K562 (cell line): ENCODE data around the gene SLC22A23. TPM values are rescaled to one million over a fixed set of nuclear protein-coding genes. Genes with fewer than 3 reads are reported as not detected.

ENCODE experiments used
- ATAC-seq: fragments of 200-7000 bp; cut with Tn5 transposase; 3 replicates; pipeline ENCODE4 v1.9.1; 2020; ENCODE audit warnings: moderate library complexity
- BruUV-seq: library from RNA; stranded (reverse); fragments of 400-500 nt; replicated peaks from 2 replicates; lab custom pipeline; 2021; lab: Mats Ljungman, UMichigan
- CTCF ChIA-PET: fragments of 300-600 bp; formaldehyde crosslinking; extraction: SDS; loops from one replicate; lab custom pipeline; 2021; ENCODE audit warnings: low intra/inter-chr PET ratio; lab: Yijun Ruan, JAX
- POLR2A ChIA-PET: fragments of 300-600, 350-650 bp; sonication (Branson Sonifier 250); formaldehyde crosslinking; extraction: SDS; loops from one replicate; lab custom pipeline; 2021; ENCODE audit warnings: antibody characterized with exemption, inconsistent platforms; lab: Yijun Ruan, JAX
- DNase-seq, 4 experiments: peaks; one replicate each; pipeline versions ENCODE4 v3.0.0 to v3.0.0-alpha.2; 2011 to 2018; ENCODE audit warnings: low spot score in 3 of 4, mixed read lengths in 3 of 4; ENCODE audit errors: extremely low read depth in 1 of 4
- FAIRE-seq: peaks from 2 replicates; lab custom pipeline; 2011; peaks lifted over from hg19 to GRCh38; lab: Jason Lieb, UNC
- H2AFZ ChIP-seq: 2 replicates; pipeline ENCODE4 v1.6.0; 2011; ENCODE audit warnings: low read depth, low read length, control low read depth, inconsistent platforms
- H3K27ac ChIP-seq: fragments of 200-600 bp; 3 replicates; pipeline ENCODE4 v1.8.0; 2011; ENCODE audit warnings: low read depth, mild to moderate bottlenecking, control low read depth, inconsistent platforms, low read length, moderate library complexity, mixed read lengths; ENCODE audit errors: extremely low read depth
- H3K27me3 ChIP-seq, 2 experiments: fragments of 300-600 bp in 1 of 2; 2 replicates in 1 of 2; 3 replicates in 1 of 2; pipeline versions ENCODE4 v1.6.0 to v1.8.0; 2011; ENCODE audit warnings: inconsistent platforms in 2 of 2, low read length in 2 of 2, mild to moderate bottlenecking in 1 of 2, mixed read lengths in 1 of 2, moderate library complexity in 1 of 2; ENCODE audit not compliant: control insufficient read depth in 2 of 2, insufficient read depth in 2 of 2
- H3K36me3 ChIP-seq: fragments of 300-600 bp; 3 replicates; pipeline ENCODE4 v1.8.0; 2011; ENCODE audit warnings: mild to moderate bottlenecking, low read length, inconsistent platforms; ENCODE audit not compliant: control insufficient read depth, insufficient read depth
- H3K4me1 ChIP-seq, 2 experiments: fragments of 200-600 bp in 1 of 2; replicated peaks in 1 of 2; 2 replicates in 1 of 2; 3 replicates in 1 of 2; pipeline versions ENCODE4 v1.5.1 to v1.8.0; 2011; ENCODE audit warnings: inconsistent platforms in 2 of 2, low read length in 2 of 2, mild to moderate bottlenecking in 1 of 2, mixed read lengths in 1 of 2, moderate library complexity in 1 of 2; ENCODE audit not compliant: control insufficient read depth in 2 of 2, insufficient read depth in 2 of 2
- H3K4me2 ChIP-seq: 2 replicates; pipeline ENCODE4 v1.6.1; 2011; ENCODE audit warnings: low read length, control low read depth, inconsistent platforms, mixed read lengths; ENCODE audit not compliant: insufficient read depth
- H3K4me3 ChIP-seq: fragments of 200-600 bp; sonication (generic), shearing (Covaris generic); 2 replicates; pipeline ENCODE4 v1.5.1; 2016; ENCODE audit warnings: control low read depth, inconsistent platforms
- H3K79me2 ChIP-seq: fragments of 200-600 bp; 3 replicates; pipeline ENCODE4 v1.8.0; 2011; ENCODE audit warnings: low read length, inconsistent platforms; ENCODE audit not compliant: control insufficient read depth, insufficient read depth
- H3K9ac ChIP-seq, 2 experiments: 2 replicates each; pipeline versions ENCODE4 v1.6.0 to v1.6.1; 2011; ENCODE audit warnings: low read depth in 2 of 2, low read length in 2 of 2, control low read depth in 1 of 2, inconsistent platforms in 1 of 2, mild to moderate bottlenecking in 1 of 2, mixed read lengths in 1 of 2; ENCODE audit not compliant: insufficient read depth in 1 of 2
- H3K9me1 ChIP-seq: one replicate; pipeline ENCODE4 v1.6.0; 2011; ENCODE audit warnings: inconsistent platforms, mild to moderate bottlenecking, low read length, moderate library complexity; ENCODE audit not compliant: control insufficient read depth, insufficient read depth
- H3K9me3 ChIP-seq: replicated peaks from 2 replicates; pipeline ENCODE4 v1.5.1; 2011; ENCODE audit warnings: low read depth, low read length, inconsistent platforms; ENCODE audit not compliant: control insufficient read depth, insufficient read depth
- H4K20me1 ChIP-seq: replicated peaks from 2 replicates; pipeline ENCODE4 v1.6.1; 2011; ENCODE audit warnings: low read length, inconsistent platforms, mixed read lengths; ENCODE audit not compliant: control insufficient read depth, insufficient read depth
- CHD4 ChIP-seq: fragments of 200-600 bp; sonication (generic); IDR thresholded peaks from 3 replicates; pipeline ENCODE4 v1.6.1; 2012; ENCODE audit warnings: low read depth, mild to moderate bottlenecking, mixed read lengths, low read length, inconsistent platforms; ENCODE audit not compliant: insufficient read depth, insufficient replicate concordance, poor library complexity, severe bottlenecking
- HMBOX1 ChIP-seq: sonication (generic); IDR thresholded peaks from 2 replicates; pipeline ENCODE4 v1.6.1; 2016
- KDM1A ChIP-seq, 2 experiments: fragments of 450-650 bp; IDR thresholded peaks; 2 replicates each; pipeline ENCODE4 v1.6.1; 2016; ENCODE audit warnings: mild to moderate bottlenecking in 2 of 2
- KDM5B ChIP-seq: fragments of 200-600 bp; sonication (generic); IDR thresholded peaks from 2 replicates; pipeline ENCODE4 v1.6.1; 2012; ENCODE audit warnings: low read depth, mild to moderate bottlenecking, moderate library complexity, low read length, control low read depth, inconsistent platforms; ENCODE audit not compliant: insufficient replicate concordance
- MAFK ChIP-seq: IDR thresholded peaks from 2 replicates; pipeline ENCODE4 v1.6.1; 2011; ENCODE audit warnings: low read length, improper control_type of control experiment
- MLLT1 ChIP-seq, 2 experiments: fragments of 450-650 bp; IDR thresholded peaks; 2 replicates each; pipeline ENCODE4 v1.6.1; 2016
- NCOR1 ChIP-seq: fragments of 450-650 bp; IDR thresholded peaks from 2 replicates; pipeline ENCODE4 v1.6.1; 2016; ENCODE audit warnings: mild to moderate bottlenecking, moderate library complexity
- SMARCC2 ChIP-seq: fragments of 450-650 bp; IDR thresholded peaks from 2 replicates; pipeline ENCODE4 v1.6.1; 2017; ENCODE audit warnings: antibody characterized with exemption, moderate library complexity, mild to moderate bottlenecking, low read depth
- SOX6 ChIP-seq: fragments of 450-650 bp; IDR thresholded peaks from 2 replicates; pipeline ENCODE4 v1.6.1; 2014; ENCODE audit warnings: mild to moderate bottlenecking
- ZBTB26 ChIP-seq: fragments of 450-650 bp; formaldehyde crosslinking; IDR thresholded peaks from 2 replicates; pipeline ENCODE4 v1.4.0; 2022; ENCODE audit warnings: missing genetic modification characterization
- ZFP30 ChIP-seq: fragments of 250-450 bp; sonication (Bioruptor Pico); IDR thresholded peaks from 2 replicates; pipeline ENCODE4 v1.8.0; 2022; ENCODE audit warnings: moderate library complexity, mild to moderate bottlenecking, inconsistent platforms, borderline replicate concordance
- WGBS: fragments of 100-300 bp; shearing (Covaris generic); methylation state at CpG from one replicate; pipeline ENCODE4 v1.1.6; 2016; ENCODE audit warnings: low coverage, mixed read lengths; ENCODE audit not compliant: insufficient coverage; ENCODE audit errors: missing lambda C conversion rate; 5-methylcytosine and 5-hydroxymethylcytosine counted together
- in situ Hi-C: fragments of 300-500 bp; cut with MboI; formaldehyde crosslinking; loops from 4 replicates; pipeline ENCODE4 v1.15.0; 2018; ENCODE audit warnings: inconsistent platforms, mixed read lengths
- intact Hi-C: fragments of 100-400 bp; cut with micrococcal nuclease; formaldehyde crosslinking; loops from 2 replicates; pipeline ENCODE4 v1.14.2; 2022
- polyA plus RNA-seq, 8 experiments: library from polyadenylated mRNA; depleted of rRNA in 4 of 8; stranded (reverse) in 5 of 8; unstranded in 3 of 8; fragments of >200 nt; fragmentation: Nextera tagmentation in 2 of 8; fragmentation: Illumina TruSeq in 1 of 8; extraction: Ambion mirVana in 2 of 8; extraction: Trizol in 1 of 8; gene quantifications; 2 replicates each; pipeline versions ENCODE4 v1.2.1 to v1.2.3, GENCODE V29; 2011 to 2014; ENCODE audit warnings: inconsistent platforms in 1 of 8, missing spikeins in 1 of 8
- total RNA-seq, 7 experiments: library from RNA; depleted of rRNA in 6 of 7; stranded (reverse); fragments of >200 nt in 6 of 7; fragmentation: Illumina TruSeq in 2 of 7; extraction: Trizol in 2 of 7; gene quantifications; 2 replicates each; pipeline versions ENCODE4 v1.2.1 to v1.2.3, GENCODE V29; 2011 to 2021; ENCODE audit warnings: low replicate concordance in 1 of 7
- TF ChIP-seq, protein P1 (sequence below), 2 experiments: fragments of 450-650 bp in 1 of 2; sonication (generic) in 1 of 2; formaldehyde crosslinking; conservative IDR thresholded peaks; 2 replicates each; pipeline versions ENCODE4 v1.4.0 to v1.8.1; 2020 to 2022; ENCODE audit warnings: mild to moderate bottlenecking in 1 of 2, missing genetic modification reagents in 1 of 2
- TF ChIP-seq, protein P2 (sequence below): sonication (generic); formaldehyde crosslinking; IDR thresholded peaks from 2 replicates; pipeline ENCODE4 v1.8.0; 2022; ENCODE audit warnings: missing genetic modification reagents, mild to moderate bottlenecking, borderline replicate concordance

The SLC22A23 gene
- total and polyA plus RNA-seq, 9 of the 15 experiments (the other 6 are each of a cell fraction or from before 2014, with no cell fraction given): 0.30 to 8.7 (median 2.5) TPM

- Histone ChIP-seq H3K9me3 (no peaks in the 10 kb centered on the region), H2AFZ (no peak overlapping the region), H3K79me2 (no peaks in the 10 kb centered on the region), H3K36me3 (no peaks in the 10 kb centered on the region), H3K9ac (no peak overlapping the region), H3K4me1 (peaks cover 0 to 18% of the 10 kb centered on the region in 2 experiments; a peak in 2 of 5 replicates), H3K27me3 (no peaks in the 10 kb centered on the region), H3K4me3 (no peak overlapping the region), H4K20me1 (no peaks in the 10 kb centered on the region), H3K4me2 (no peak overlapping the region), H3K27ac (no peak overlapping the region), H3K9me1 (no peaks in the 10 kb centered on the region)
- FAIRE-seq: no peak
- ChIA-PET POLR2A (interaction anchor here (0.8 to 2.5 kb wide), 3 partner anchors 9 to 44 kb away, joined by 3 to 14 read pairs (median 4); no protein-coding TSS in a partner anchor), CTCF (no interaction called here)
- no TSS peak for BruUV-seq
- DNase-seq: no peak
- WGBS: 56% methylated on average over 2 of the region's 2 CpGs
- ATAC-seq: no peak
- intact Hi-C loops: loop anchor here (5.0 kb wide), 1 partner anchor 44 kb away; no protein-coding TSS in a partner anchor
- in situ Hi-C loops: no loop called here
- TF ChIP-seq SMARCC2 (no peak), ZFP30 (no peak), SOX6 (no peak), NCOR1 (no peak), ZBTB26 (CRISPR knock-in tag) (no peak), KDM5B (no peak), MAFK (no peak), KDM1A (IDR thresholded peaks at IDR 0.05) (no peak), MLLT1 (IDR thresholded peaks at IDR 0.05) (no peak), CHD4 (no peak), HMBOX1 (no peak)
- TF ChIP-seq, protein P1, sequence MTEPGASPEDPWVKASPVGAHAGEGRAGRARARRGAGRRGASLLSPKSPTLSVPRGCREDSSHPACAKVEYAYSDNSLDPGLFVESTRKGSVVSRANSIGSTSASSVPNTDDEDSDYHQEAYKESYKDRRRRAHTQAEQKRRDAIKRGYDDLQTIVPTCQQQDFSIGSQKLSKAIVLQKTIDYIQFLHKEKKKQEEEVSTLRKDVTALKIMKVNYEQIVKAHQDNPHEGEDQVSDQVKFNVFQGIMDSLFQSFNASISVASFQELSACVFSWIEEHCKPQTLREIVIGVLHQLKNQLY (CRISPR knock-in tag; conservative IDR thresholded peaks at IDR 0.05): no peak
- TF ChIP-seq, protein P2, sequence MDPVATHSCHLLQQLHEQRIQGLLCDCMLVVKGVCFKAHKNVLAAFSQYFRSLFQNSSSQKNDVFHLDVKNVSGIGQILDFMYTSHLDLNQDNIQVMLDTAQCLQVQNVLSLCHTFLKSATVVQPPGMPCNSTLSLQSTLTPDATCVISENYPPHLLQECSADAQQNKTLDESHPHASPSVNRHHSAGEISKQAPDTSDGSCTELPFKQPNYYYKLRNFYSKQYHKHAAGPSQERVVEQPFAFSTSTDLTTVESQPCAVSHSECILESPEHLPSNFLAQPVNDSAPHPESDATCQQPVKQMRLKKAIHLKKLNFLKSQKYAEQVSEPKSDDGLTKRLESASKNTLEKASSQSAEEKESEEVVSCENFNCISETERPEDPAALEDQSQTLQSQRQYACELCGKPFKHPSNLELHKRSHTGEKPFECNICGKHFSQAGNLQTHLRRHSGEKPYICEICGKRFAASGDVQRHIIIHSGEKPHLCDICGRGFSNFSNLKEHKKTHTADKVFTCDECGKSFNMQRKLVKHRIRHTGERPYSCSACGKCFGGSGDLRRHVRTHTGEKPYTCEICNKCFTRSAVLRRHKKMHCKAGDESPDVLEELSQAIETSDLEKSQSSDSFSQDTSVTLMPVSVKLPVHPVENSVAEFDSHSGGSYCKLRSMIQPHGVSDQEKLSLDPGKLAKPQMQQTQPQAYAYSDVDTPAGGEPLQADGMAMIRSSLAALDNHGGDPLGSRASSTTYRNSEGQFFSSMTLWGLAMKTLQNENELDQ (CRISPR knock-in tag): no peak
Observed at GRCh38 chr6:3331494-3331893, 125.4 kb downstream of the SLC22A23 start.
